GM19351 (cell line): Measurements from ENCODE around the gene OR5C1.
A peak's percentile ranks its signal among the peaks of the same experiment; 100 is the strongest.
"Not testable (repeated sequence)": the region's sequence is repeated elsewhere in the genome, so short reads cannot be mapped to it uniquely, and the experiment has no call there.

ENCODE experiments used
- ATAC-seq: cut with Tn5 transposase; IDR thresholded peaks from one replicate; pipeline ENCODE4 v1.9.1; 2021; ENCODE audit warnings: mild to moderate bottlenecking, moderate library complexity; ENCODE audit not compliant: unreplicated experiment

OR5C1 gene

GRCh38 chr9:122810306-122810946, 21.7 kb downstream of the OR5C1 start:
- ATAC-seq: peak; percentile 91

- no peak for ATAC-seq
These were observed 24.0 kb downstream of the OR5C1 start for GRCh38 chr9:122812736-122813135.

- ATAC-seq: no peak
These were observed 25.8 kb downstream of the OR5C1 start for GRCh38 chr9:122814545-122814944.

- no peak for ATAC-seq
These were observed 26.8 kb downstream of the OR5C1 start for GRCh38 chr9:122815544-122815943.

GRCh38 chr9:122816163-122816867, 27.6 kb downstream of the OR5C1 start:
- no peak for ATAC-seq

- no peak for ATAC-seq
These were observed 30.6 kb downstream of the OR5C1 start for GRCh38 chr9:122819326-122819725.

- no peak for ATAC-seq
These were observed 31.2 kb downstream of the OR5C1 start for GRCh38 chr9:122819791-122820489.

GRCh38 chr9:122820490-122820845, 31.7 kb downstream of the OR5C1 start:
- no peak for ATAC-seq

- ATAC-seq: no peak
These were observed 32.7 kb downstream of the OR5C1 start for GRCh38 chr9:122821278-122821943.

- no peak for ATAC-seq
These were observed 33.3 kb downstream of the OR5C1 start for GRCh38 chr9:122822056-122822455.

- ATAC-seq: no peak
These were observed 34.2 kb downstream of the OR5C1 start for GRCh38 chr9:122822938-122823337.

- ATAC-seq: peak; percentile 11
These were observed 39.0 kb downstream of the OR5C1 start for GRCh38 chr9:122827761-122828093.

GRCh38 chr9:122828965-122829284, 40.2 kb downstream of the OR5C1 start:
- ATAC-seq: not testable (repeated sequence)

GRCh38 chr9:122832194-122832593, 43.5 kb downstream of the OR5C1 start:
- ATAC-seq: no peak

- no peak for ATAC-seq
These were observed 46.6 kb downstream of the OR5C1 start for GRCh38 chr9:122835313-122835731.

- no peak for ATAC-seq
These were observed 48.6 kb downstream of the OR5C1 start for GRCh38 chr9:122837266-122837850.

GRCh38 chr9:122838441-122838840, 49.7 kb downstream of the OR5C1 start:
- not testable (repeated sequence) for ATAC-seq
